ENCODE data around the gene LGSN. TPM values are rescaled to one million over a fixed set of nuclear protein-coding genes. Genes with fewer than 3 reads are reported as not detected.
A peak's percentile ranks its signal among the peaks of the same experiment; 100 is the strongest.
"Not testable (repeated sequence)": the region's sequence is repeated elsewhere in the genome, so short reads cannot be mapped to it uniquely, and the experiment has no call there.

The LGSN gene, protein sequence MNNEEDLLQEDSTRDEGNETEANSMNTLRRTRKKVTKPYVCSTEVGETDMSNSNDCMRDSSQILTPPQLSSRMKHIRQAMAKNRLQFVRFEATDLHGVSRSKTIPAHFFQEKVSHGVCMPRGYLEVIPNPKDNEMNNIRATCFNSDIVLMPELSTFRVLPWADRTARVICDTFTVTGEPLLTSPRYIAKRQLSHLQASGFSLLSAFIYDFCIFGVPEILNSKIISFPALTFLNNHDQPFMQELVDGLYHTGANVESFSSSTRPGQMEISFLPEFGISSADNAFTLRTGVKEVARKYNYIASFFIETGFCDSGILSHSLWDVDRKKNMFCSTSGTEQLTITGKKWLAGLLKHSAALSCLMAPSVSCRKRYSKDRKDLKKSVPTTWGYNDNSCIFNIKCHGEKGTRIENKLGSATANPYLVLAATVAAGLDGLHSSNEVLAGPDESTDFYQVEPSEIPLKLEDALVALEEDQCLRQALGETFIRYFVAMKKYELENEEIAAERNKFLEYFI
- total RNA-seq: not detected

DNA sequence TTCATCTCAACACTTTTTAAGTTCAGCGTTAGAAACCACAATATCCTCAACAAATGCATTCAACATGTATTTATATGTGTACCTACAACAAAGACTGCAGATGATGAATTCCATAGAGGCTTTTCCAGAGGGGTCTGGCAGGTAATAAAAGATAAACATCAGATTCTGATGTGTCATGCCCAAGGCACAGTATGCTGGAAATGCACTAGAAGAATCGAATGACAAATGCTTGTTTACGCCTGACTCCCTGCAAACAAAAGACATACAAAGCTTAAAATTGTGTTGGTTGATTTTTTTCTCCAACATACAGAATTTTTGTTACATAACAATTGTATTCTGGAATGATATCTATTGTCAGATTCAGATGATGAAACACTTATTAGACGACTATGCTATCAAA, at the start of gene LGSN:
Gene LGSN, minus strand, starts transcription at position 45 of the 400 bp plus-strand sequence. Its CDS starts 40 bp downstream, at position 5.
- H3K4me3 ChIP-seq (ENCODE audit: low read length in 3 of 3): no peak within 1 kb of the TSS
- no peaks in the 10 kb centered on the region for H3K27me3 ChIP-seq (ENCODE audit: control insufficient read depth in 3 of 3, insufficient read depth in 3 of 3, low read length in 3 of 3)
- H3K9me3 ChIP-seq (ENCODE audit: control insufficient read depth in 3 of 3, low read length in 3 of 3): no peaks in the 10 kb centered on the region
- no peaks in the 10 kb centered on the region for H3K4me1 ChIP-seq (ENCODE audit: control insufficient read depth in 3 of 3, insufficient read depth in 3 of 3, low read length in 3 of 3)
- no peak within 1 kb of the TSS for H3K27ac ChIP-seq (ENCODE audit: low read depth, low read length)
- H3K36me3 ChIP-seq (ENCODE audit: control insufficient read depth in 3 of 3, insufficient read depth in 3 of 3, low read length in 3 of 3): no peaks in the 10 kb centered on the region
- no peak within 1 kb of the TSS for H3K9ac ChIP-seq (ENCODE audit: low read depth in 1 of 3, low read length in 3 of 3)

DNA sequence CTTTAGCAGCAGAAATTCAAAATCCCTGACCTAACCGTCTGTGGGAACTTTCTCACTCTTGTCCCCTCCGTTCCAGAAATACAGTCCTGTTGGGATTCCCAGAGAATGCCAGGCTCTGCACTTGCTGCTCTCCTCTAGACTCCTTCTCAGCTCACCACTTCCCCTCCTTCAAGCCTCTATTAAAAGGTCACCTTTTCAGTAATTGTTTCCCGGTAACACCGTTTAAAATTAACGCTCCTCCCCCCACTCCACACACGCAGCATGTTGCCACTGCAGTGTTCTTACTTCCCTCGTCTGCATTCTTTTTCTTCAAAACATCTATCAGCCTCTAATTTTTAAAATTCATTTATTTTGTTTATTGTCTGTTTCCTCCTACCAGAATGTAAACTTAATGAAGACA, 48.6 kb upstream of the LGSN start:
- Histone ChIP-seq H3K27me3 (ENCODE audit: control insufficient read depth in 3 of 3, insufficient read depth in 3 of 3, low read length in 3 of 3) (no peaks in the 10 kb centered on the region), H3K9ac (ENCODE audit: low read depth in 1 of 3, low read length in 3 of 3) (no peak overlapping the region), H3K9me3 (ENCODE audit: control insufficient read depth in 3 of 3, low read length in 3 of 3) (no peaks in the 10 kb centered on the region), H3K4me1 (ENCODE audit: control insufficient read depth in 3 of 3, insufficient read depth in 3 of 3, low read length in 3 of 3) (no peaks in the 10 kb centered on the region), H3K4me3 (ENCODE audit: low read length in 3 of 3) (no peak overlapping the region), H3K36me3 (ENCODE audit: control insufficient read depth in 3 of 3, insufficient read depth in 3 of 3, low read length in 3 of 3) (no peaks in the 10 kb centered on the region), H3K27ac (ENCODE audit: low read depth, low read length) (no peak overlapping the region)

DNA sequence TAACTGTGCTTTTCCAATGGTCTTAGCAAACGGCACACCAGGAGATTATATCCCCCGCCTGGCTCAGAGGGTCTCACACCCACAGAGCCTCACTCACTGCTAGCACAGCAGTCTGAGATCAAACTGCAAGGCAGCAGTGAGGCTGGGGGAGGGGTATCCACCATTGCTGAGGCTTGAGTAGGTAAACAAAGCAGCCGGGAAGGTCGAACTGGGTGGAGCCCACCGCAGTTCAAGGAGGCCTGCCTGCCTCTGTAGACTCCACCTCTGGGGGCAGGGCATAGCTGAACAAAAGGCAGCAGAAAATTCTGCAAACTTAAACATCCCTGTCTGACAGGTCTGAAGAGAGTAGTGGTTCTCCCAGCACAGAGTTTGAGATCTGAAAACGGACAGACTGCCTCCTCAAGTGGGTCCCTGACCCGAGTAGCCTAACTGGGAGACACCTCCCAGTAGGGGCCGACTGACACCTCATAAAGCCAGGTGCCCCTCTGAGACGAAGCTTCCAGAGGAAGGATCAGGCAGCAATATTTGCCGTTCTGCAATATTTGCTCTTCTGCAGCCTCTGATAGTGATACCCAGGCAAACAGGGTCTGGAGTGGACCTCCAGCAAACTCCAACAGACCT, 42.8 kb upstream of the LGSN start:
- H3K4me3 ChIP-seq (ENCODE audit: low read length in 3 of 3); H3K27me3 ChIP-seq (ENCODE audit: control insufficient read depth in 3 of 3, insufficient read depth in 3 of 3, low read length in 3 of 3); H3K4me1 ChIP-seq (ENCODE audit: control insufficient read depth in 3 of 3, insufficient read depth in 3 of 3, low read length in 3 of 3); H3K27ac ChIP-seq (ENCODE audit: low read depth, low read length); H3K9me3 ChIP-seq (ENCODE audit: control insufficient read depth in 3 of 3, low read length in 3 of 3); H3K36me3 ChIP-seq (ENCODE audit: control insufficient read depth in 3 of 3, insufficient read depth in 3 of 3, low read length in 3 of 3); H3K9ac ChIP-seq (ENCODE audit: low read depth in 1 of 3, low read length in 3 of 3): not testable (repeated sequence)

DNA sequence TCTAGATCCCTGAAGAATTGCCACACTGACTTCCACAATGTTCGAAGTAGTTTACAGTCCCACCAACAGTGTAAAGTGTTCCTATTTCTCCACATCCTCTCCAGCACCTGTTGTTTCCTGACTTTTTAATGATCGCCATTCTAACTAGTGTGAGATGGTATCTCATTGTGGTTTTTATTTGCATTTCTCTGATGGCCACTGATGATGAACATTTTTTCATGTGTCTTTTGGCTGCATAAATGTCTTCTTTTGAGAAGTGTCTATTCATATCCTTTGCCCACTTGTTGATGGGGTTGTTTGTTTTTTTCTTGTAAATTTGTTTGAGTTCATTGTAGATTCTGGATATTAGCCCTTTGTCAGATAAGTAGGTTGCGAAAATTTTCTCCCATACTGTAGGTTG, 37.6 kb upstream of the LGSN start:
- not testable (repeated sequence) for H3K9ac ChIP-seq (ENCODE audit: low read depth in 1 of 3, low read length in 3 of 3); H3K9me3 ChIP-seq (ENCODE audit: control insufficient read depth in 3 of 3, low read length in 3 of 3); H3K27me3 ChIP-seq (ENCODE audit: control insufficient read depth in 3 of 3, insufficient read depth in 3 of 3, low read length in 3 of 3); H3K27ac ChIP-seq (ENCODE audit: low read depth, low read length); H3K36me3 ChIP-seq (ENCODE audit: control insufficient read depth in 3 of 3, insufficient read depth in 3 of 3, low read length in 3 of 3); H3K4me3 ChIP-seq (ENCODE audit: low read length in 3 of 3); H3K4me1 ChIP-seq (ENCODE audit: control insufficient read depth in 3 of 3, insufficient read depth in 3 of 3, low read length in 3 of 3)

DNA sequence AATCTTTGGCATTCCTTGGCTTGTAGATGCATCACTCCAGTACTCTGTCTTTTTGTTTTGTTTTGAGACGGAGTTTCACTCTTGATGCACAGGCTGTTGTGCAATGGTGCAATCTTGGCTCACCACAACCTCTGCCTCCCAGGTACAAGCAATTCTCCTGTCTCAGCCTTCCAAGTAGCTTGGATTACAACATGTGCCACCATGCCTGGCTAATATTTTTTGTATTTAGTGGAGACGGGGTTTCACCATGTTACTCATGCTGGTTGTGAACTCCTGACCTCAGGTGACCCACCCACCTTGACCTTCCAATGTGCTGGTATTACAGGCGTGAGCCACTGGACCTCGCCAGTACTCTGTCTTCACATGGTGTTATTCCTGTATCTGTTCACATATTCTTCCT, 35.8 kb upstream of the LGSN start:
- Histone ChIP-seq H3K4me1 (ENCODE audit: control insufficient read depth in 3 of 3, insufficient read depth in 3 of 3, low read length in 3 of 3) (peaks cover 4 to 8% (median 5%) of the 10 kb centered on the region in 3 donors), H3K27me3 (ENCODE audit: control insufficient read depth in 3 of 3, insufficient read depth in 3 of 3, low read length in 3 of 3) (no peaks in the 10 kb centered on the region), H3K9me3 (ENCODE audit: control insufficient read depth in 3 of 3, low read length in 3 of 3) (no peaks in the 10 kb centered on the region), H3K36me3 (ENCODE audit: control insufficient read depth in 3 of 3, insufficient read depth in 3 of 3, low read length in 3 of 3) (no peaks in the 10 kb centered on the region), H3K4me3 (ENCODE audit: low read length in 3 of 3) (no peak overlapping the region), H3K9ac (ENCODE audit: low read depth in 1 of 3, low read length in 3 of 3) (no peak overlapping the region), H3K27ac (ENCODE audit: low read depth, low read length) (no peak overlapping the region)

DNA sequence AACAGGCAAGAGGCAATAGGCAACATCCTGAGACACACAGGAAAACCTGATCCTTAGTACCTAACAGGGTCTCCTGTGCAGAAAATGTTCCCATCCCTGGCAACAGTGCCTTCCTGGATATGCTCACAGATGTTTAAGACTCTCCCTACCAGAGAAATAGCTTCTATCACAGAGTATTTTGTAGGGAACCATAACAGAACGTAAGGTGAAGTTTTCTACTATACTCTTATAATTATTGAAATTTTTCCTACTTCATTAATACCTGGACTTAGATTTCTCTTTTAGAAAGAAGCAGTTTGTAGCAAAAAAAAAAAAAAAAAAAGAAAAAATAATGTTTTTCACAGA, 33.5 kb upstream of the LGSN start:
- H3K9me3 ChIP-seq (ENCODE audit: control insufficient read depth in 3 of 3, low read length in 3 of 3): no peaks in the 10 kb centered on the region
- peaks cover 4 to 8% (median 5%) of the 10 kb centered on the region in 3 donors for H3K4me1 ChIP-seq (ENCODE audit: control insufficient read depth in 3 of 3, insufficient read depth in 3 of 3, low read length in 3 of 3)
- no peak overlapping the region for H3K9ac ChIP-seq (ENCODE audit: low read depth in 1 of 3, low read length in 3 of 3)
- no peak overlapping the region for H3K4me3 ChIP-seq (ENCODE audit: low read length in 3 of 3)
- no peaks in the 10 kb centered on the region for H3K36me3 ChIP-seq (ENCODE audit: control insufficient read depth in 3 of 3, insufficient read depth in 3 of 3, low read length in 3 of 3)
- H3K27me3 ChIP-seq (ENCODE audit: control insufficient read depth in 3 of 3, insufficient read depth in 3 of 3, low read length in 3 of 3): no peaks in the 10 kb centered on the region
- H3K27ac ChIP-seq (ENCODE audit: low read depth, low read length): no peak overlapping the region

DNA sequence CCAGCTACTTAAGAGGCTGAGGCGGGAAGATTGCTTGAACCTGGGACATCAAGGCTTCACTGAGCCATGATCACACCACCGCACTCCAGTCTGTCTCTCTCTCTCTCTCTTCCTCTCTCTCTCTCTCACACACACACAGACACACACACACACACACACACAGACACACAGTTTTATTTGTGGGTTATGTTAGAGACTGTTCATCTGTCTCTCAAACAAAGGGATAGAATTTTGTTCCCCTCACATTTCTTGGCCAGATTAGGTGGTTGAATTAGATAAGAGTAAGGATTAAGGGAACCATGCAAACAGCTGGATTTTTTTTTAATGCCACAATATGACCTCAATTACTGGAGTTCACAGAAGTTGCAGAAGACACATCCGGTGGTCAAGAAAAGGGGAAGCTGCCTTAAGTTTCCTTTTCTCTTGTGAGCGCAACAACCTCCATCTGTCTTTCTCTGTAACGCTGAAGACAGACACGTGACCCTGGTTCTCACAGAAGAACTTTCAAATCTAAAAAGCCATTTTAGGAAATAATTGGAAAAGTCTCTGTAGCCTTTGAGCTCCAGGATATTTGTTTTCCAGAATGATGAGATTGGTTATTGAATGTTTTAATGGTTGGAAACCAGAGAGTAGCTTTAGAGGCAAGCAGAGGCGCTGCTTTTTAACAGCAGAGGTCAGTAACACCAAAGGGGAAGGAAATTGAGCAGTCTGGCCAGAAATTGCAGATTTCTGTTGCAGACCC, 32.9 kb upstream of the LGSN start:
- no peaks in the 10 kb centered on the region for H3K9me3 ChIP-seq (ENCODE audit: control insufficient read depth in 3 of 3, low read length in 3 of 3)
- H3K27ac ChIP-seq (ENCODE audit: low read depth, low read length): peak overlapping the region; percentile 40
- peak overlapping the region in 1 of 3 donors; percentile 33 for H3K4me3 ChIP-seq (ENCODE audit: low read length in 3 of 3)
- peak overlapping the region in 1 of 3 donors; percentile 9 for H3K9ac ChIP-seq (ENCODE audit: low read depth in 1 of 3, low read length in 3 of 3)
- no peaks in the 10 kb centered on the region for H3K36me3 ChIP-seq (ENCODE audit: control insufficient read depth in 3 of 3, insufficient read depth in 3 of 3, low read length in 3 of 3)
- no peaks in the 10 kb centered on the region for H3K27me3 ChIP-seq (ENCODE audit: control insufficient read depth in 3 of 3, insufficient read depth in 3 of 3, low read length in 3 of 3)
- peaks cover 4 to 8% (median 5%) of the 10 kb centered on the region in 3 donors for H3K4me1 ChIP-seq (ENCODE audit: control insufficient read depth in 3 of 3, insufficient read depth in 3 of 3, low read length in 3 of 3)

DNA sequence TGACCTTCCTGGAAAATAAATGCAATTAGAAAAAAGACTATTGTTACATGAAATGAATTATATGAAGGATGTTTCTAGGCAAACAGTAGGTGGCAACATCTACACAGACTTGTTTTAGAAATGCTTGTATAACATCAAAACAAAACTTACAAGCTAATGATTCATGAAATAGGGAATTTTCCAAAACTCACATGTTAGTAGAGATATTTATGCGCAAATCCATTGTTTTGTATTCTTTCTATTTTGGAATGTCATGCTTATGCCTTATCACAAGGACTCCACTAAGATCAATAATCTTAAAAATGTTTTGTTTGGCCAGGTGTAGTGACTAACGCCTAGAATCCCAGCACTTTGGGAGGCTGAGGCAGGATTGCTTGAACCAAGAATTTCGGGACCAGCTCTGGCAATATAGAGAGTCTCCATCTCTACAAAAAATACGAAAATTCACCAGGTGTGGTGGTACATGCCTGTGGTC, 32.3 kb upstream of the LGSN start:
- no peaks in the 10 kb centered on the region for H3K36me3 ChIP-seq (ENCODE audit: control insufficient read depth in 3 of 3, insufficient read depth in 3 of 3, low read length in 3 of 3)
- no peaks in the 10 kb centered on the region for H3K9me3 ChIP-seq (ENCODE audit: control insufficient read depth in 3 of 3, low read length in 3 of 3)
- H3K4me1 ChIP-seq (ENCODE audit: control insufficient read depth in 3 of 3, insufficient read depth in 3 of 3, low read length in 3 of 3): peaks cover 4 to 8% (median 5%) of the 10 kb centered on the region in 3 donors
- peak overlapping the region; percentile 40 for H3K27ac ChIP-seq (ENCODE audit: low read depth, low read length)
- H3K9ac ChIP-seq (ENCODE audit: low read depth in 1 of 3, low read length in 3 of 3): no peak overlapping the region
- H3K4me3 ChIP-seq (ENCODE audit: low read length in 3 of 3): no peak overlapping the region
- H3K27me3 ChIP-seq (ENCODE audit: control insufficient read depth in 3 of 3, insufficient read depth in 3 of 3, low read length in 3 of 3): no peaks in the 10 kb centered on the region

DNA sequence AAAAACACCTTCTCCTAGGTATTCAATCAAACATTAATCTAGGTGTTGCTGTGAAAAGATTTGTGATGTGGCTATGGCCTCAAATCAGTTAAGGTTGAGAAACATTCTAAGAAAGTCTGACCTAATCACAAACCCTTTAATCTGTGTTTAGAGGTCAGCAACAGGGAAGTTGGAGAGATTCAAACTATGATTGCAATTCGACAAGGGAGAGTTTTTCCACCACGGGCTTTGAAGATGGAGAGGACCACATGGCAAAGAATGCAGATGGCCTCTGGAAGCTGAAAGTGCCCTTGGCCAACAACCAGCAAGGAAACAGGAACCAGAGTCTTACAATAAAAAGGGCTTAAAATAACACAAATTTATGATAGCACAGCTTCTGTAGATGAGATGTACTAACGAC, 29.6 kb upstream of the LGSN start:
- Histone ChIP-seq H3K36me3 (ENCODE audit: control insufficient read depth in 3 of 3, insufficient read depth in 3 of 3, low read length in 3 of 3) (no peaks in the 10 kb centered on the region), H3K9me3 (ENCODE audit: control insufficient read depth in 3 of 3, low read length in 3 of 3) (no peaks in the 10 kb centered on the region), H3K4me1 (ENCODE audit: control insufficient read depth in 3 of 3, insufficient read depth in 3 of 3, low read length in 3 of 3) (peaks cover 4 to 8% (median 5%) of the 10 kb centered on the region in 3 donors), H3K4me3 (ENCODE audit: low read length in 3 of 3) (no peak overlapping the region), H3K27me3 (ENCODE audit: control insufficient read depth in 3 of 3, insufficient read depth in 3 of 3, low read length in 3 of 3) (no peaks in the 10 kb centered on the region), H3K27ac (ENCODE audit: low read depth, low read length) (no peak overlapping the region), H3K9ac (ENCODE audit: low read depth in 1 of 3, low read length in 3 of 3) (no peak overlapping the region)

DNA sequence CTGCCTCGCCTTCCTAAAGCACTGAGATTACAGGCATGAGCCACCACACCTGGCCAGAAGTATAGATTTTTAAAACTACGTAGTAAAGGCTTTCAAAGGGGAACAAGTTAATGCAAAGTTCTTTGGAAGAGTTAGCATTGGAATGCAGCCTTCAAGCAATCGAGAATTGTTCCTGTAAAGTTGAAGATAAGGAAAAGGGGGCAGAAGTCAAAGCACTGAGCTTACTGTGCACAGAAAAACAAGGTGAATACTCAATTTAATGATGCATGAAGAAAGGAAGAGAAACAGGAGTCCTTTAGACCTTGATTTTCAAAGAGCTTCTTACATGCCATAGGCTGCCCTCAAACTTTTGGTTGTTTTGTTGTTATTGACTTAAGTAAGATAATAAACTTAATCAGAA, 29.1 kb upstream of the LGSN start:
- H3K9me3 ChIP-seq (ENCODE audit: control insufficient read depth in 3 of 3, low read length in 3 of 3): no peaks in the 10 kb centered on the region
- H3K9ac ChIP-seq (ENCODE audit: low read depth in 1 of 3, low read length in 3 of 3): no peak overlapping the region
- no peaks in the 10 kb centered on the region for H3K36me3 ChIP-seq (ENCODE audit: control insufficient read depth in 3 of 3, insufficient read depth in 3 of 3, low read length in 3 of 3)
- peaks cover 4 to 8% (median 5%) of the 10 kb centered on the region in 3 donors for H3K4me1 ChIP-seq (ENCODE audit: control insufficient read depth in 3 of 3, insufficient read depth in 3 of 3, low read length in 3 of 3)
- no peaks in the 10 kb centered on the region for H3K27me3 ChIP-seq (ENCODE audit: control insufficient read depth in 3 of 3, insufficient read depth in 3 of 3, low read length in 3 of 3)
- H3K27ac ChIP-seq (ENCODE audit: low read depth, low read length): no peak overlapping the region
- H3K4me3 ChIP-seq (ENCODE audit: low read length in 3 of 3): no peak overlapping the region
